HG02938 (cell line): Measurements from ENCODE around the gene CCT2.
A peak's percentile ranks its signal among the peaks of the same experiment; 100 is the strongest.

Experiments used
- ATAC-seq: cut with Tn5 transposase; IDR thresholded peaks from one replicate; pipeline ENCODE4 v1.9.1; 2021; ENCODE audit warnings: mild to moderate bottlenecking, moderate library complexity; ENCODE audit not compliant: unreplicated experiment

CCT2 gene

DNA sequence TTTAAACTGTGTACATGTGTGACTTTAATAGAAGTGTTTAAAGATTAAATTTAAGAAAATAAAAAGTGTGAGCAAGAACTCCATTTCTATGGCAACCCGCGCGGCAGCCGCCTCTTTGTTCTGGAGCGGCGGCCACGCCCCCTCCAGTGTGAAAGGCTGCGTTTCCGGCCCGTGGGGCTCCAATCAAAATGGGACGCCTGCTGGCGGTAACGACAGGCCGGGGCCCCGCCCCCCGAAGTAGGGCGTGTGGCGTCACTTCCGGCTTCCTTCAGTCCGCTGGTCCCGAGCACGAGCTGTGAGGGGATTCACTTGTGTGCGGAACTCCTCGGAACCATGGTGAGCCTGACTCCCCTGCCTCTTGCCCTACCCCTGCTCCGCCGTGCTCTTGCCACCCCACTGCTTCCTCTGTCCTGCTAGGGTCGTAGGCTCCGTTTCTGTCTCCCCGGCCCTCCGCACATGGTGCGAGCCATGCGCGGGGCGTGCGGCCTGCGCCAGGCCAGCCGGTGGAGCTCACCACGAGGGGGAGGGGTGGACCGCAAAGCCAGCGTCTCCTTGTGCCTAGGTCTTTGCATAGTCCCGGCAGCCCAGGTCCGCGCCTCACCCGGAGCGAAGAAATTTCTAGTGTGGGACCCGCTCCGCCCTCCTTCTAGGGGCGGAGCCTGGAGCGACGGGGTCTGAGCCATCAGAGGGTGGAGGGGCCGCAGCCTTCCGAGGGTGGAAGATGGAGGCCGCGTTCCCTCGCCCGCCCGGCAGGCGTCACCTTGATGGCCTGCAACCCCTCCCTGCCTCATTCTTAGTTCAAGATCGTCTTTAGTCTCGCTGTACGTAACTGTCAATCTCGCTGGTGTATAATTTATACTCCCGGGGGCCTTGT lies at the start of gene CCT2:
Gene CCT2, plus strand, starts transcription at position 271 of the 874 bp plus-strand sequence. Its CDS starts 63 bp downstream, at position 334.
- ATAC-seq: peak; percentile 91

DNA sequence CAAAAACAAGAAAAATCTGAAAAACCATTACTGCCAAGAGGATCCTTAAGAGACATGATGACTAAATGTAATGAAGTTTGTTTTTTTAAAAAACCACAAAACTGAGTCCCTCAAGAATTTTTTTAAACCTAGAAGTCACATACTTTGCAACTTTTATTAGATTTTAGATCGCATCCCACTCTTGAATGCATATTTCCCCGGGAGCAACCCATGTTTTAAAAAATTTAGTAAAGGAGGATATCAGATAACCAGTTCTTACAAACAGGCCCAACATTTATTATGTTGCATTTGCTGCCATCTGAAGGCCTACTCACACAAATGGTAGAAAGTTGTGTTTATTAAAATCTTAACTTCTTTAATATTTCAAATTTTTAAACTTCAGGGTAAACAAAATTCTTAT lies 44.3 kb upstream of the CCT2 start:
- no peak for ATAC-seq

DNA sequence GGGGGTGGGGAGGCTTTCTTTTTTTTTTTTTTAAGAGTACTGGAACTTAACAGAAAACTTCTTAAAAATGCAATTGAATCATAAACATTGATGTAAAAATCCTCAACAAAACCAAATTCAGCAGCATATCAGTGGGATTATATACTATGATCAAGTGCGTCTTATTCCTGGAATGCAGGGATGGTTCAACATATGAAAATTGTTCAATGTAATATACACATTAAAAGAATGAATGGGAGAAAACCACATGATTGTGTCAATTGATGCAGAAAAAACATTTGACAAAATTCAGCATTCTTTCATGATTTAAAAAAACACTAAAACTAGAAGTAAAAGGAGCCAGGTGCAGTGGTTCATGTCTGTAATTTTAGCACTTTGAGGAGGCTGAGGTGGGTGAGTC lies 41.2 kb upstream of the CCT2 start:
- no peak for ATAC-seq

DNA sequence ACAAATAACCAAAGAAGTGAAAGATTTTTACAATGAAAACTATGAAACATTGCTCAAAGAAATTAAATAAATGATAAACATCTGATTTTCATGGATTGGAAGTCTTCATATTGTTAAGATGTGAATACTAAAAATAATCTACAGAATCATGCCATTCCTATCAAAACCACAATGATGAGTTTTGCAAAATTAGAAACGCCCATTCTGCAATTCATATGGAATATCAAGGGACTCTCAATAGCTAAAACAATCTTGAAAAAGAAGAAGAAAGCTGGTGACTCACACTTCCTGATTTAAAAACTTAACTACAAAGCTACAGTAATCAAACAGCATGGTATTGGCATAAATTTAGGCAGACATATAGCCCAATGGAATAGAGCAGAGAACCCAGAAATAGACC lies 40.2 kb upstream of the CCT2 start:
- no peak for ATAC-seq

DNA sequence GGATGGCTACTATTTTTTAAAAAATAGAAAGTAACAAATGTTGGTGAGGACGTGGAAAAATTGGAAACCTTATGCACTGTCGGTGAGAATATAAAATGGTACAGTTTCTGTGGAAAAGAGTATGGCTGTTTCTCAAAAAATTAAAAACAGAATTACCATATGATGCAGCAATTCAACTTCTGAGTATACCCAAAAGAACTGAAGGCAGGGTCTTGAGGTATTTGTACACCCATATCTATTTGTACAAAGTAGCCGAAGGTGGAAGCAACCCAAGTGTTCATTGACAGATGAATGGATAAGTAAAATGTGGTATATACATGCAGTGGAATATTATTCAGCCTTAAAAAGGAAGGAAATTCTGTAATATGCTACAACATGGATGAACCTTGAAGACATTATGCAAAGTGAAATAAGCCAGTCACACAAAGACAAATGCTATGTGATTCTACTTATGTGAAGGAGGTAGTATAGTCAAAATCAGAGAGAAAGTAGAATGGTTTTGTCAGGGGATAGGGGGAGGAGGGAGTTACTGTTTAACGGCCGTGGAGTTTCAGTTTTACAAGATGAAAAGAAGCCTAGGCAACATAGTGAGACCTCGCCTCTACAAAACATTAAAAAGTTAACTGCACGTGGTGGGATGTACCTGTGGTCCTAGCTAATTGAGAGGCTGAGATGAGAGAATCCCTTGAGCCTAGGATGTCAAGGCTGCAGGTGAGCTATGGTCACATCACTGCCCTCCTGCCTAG lies 38.4 kb upstream of the CCT2 start:
- peak; percentile 92 for ATAC-seq

DNA sequence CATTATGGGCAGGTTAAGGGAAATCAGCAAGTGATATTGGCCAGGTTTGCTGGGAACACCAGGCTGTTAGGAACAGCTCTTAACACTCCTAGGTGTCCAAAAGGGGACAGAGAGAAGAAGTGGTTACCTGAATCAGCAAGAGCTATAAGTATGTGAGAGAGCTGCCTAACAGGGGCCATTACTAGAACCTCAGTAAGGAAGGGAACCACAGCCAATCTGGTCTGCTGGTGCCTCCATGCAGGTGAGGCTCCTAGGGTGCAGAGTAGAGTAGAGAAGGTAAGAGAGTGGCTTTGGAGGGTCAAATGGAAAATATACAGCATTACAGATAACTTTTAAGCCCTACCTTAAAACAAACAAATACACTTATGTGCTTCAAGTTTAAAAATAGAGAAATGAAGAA lies 36.6 kb upstream of the CCT2 start:
- ATAC-seq: no peak

DNA sequence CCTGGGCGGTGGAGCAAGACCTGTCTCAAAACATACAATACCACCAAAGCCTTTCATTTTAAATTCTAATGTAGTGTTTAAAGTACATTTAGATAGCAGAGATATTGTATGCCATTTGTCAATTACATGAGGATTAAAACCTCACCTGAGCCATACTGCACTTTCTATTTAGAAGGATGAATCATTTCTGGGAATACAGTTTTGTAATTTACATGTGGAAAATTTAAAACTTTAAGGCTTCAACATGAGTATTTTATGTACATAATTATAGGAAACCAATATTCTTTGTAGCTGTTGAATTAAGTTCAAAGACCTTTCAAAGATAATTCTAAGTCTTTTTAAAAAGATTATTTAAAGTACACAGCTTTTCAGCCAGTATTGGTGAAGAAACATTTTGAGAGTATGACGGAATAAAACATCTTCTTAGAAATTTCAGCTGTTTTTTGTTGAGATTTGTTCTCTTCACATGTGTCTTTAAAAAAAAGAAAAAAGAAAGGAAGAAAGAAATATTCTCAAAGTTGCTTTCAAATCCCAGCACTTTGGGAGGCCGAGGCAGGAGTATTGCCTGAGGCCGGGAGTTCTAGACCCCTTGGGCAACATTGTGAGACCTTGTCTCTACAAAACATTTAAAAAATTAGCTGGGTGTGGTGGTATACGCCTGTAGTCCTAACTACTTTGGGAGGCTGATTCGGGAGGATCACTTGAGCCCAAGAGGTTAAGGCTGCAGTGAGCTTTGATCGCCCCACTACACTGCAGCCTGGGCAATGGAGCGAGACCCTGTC lies 34.5 kb upstream of the CCT2 start:
- ATAC-seq: no peak

DNA sequence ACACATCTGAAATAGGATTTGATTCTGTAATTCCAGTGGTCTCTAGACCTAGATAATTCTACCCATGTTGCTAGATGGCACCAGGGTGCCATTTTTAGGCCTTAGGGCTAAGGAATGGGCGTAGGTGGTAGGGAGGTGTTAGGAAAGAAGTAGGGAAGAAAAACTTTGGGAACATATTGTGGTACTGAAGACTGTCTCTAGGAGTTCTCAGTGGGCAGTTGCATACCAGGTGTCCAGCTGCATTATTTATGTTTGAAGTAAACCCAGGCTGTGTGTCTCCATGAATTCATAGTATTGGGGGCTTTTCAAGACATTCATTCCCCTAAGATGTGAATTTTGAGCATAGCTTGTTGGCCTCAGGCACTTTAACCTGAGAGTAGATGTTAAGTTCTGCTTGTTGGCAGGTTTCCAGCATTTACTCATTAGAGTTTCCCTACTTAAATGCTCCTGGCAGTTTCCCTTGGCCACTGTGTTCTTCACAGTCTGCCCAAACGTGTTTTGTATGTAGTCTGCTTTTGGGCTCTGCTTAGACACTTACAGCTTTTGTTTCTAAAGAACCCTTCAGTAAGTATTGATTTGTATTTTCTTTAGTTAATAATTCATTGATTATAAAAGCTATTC lies 31.5 kb upstream of the CCT2 start:
- ATAC-seq: no peak

DNA sequence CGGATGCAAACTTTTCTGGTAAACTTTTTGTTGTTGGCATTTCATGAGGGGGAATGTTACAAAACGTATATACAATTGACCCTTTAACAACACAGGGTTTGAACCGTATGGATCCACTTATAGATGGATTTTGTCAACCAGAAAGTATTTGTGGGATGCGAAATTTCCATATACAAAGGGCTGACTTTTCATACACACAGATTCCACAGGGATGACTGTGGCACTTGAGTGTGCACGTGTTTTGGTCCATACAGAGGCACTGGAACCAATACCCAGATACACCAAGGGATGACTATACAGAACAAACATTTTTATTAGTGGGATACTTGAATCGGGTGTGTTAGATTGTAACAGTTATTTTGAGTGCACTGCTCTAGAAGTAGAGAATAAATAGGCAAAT lies 29.8 kb upstream of the CCT2 start:
- ATAC-seq: no peak

DNA sequence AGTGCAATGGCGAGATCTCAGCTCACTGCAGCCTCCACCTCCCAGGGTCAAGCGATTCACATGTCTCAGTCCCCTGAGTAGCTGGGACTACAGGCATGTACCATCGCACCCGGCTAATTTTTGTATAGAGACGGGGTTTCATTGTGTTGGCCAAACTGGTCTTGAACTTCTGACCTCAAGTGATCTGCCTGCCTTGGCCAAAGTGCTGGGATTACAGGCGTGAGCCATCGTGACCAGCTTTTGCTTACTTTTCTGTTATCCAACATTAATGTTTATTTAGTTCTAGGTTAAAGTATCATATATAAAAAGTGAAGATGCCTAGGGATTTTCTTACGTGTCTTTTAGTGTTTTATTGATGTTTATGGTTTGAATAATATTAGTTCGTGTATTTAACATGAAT lies 28.9 kb upstream of the CCT2 start:
- ATAC-seq: no peak

DNA sequence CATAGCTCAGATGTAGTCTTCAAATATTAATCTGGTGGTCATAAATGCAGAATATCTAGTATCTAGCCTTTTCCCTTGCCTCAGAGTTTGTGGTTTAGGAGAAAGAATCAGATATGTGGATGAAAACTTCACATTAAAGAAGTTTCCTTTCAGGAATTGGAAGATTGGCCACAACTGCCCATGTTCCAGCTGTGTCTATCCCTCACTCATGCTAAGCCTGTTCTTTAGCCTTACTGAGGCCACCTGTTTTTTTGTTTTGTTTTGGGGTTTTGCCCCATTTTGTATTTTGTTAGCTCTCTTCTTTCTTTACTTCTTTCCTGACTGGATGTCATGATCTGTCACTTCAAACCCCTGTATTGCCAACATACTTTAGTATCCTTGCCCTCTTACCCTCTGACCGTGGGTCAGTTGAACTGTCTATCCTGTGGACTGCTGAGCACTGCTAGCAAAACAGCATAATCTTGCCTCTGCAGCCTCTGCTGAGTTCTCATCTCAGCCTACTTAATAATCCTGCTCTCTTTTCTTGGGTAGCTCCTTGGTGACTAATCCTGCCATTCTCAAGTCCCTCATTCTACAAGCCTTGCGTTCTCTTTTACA lies 22.0 kb upstream of the CCT2 start:
- ATAC-seq: no peak

DNA sequence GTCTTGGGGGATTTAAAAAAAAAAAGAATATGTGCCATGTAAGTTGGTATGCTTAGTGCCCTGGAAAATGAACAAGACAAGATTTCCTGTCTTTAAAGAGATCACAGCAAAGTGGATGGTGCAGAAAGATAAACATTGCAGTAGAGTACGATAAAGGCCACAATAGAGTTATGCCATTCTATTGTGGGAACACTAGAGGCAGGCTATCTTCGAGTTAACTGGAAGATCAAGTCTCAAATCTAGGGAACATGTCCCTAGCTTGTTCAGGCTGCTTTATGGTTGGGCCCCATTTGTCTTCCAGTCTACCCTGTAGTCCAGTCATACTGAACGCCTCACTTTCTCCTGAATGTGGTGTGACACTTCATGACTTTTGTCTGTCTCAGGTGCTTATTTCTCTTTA lies 18.7 kb upstream of the CCT2 start:
- no peak for ATAC-seq

DNA sequence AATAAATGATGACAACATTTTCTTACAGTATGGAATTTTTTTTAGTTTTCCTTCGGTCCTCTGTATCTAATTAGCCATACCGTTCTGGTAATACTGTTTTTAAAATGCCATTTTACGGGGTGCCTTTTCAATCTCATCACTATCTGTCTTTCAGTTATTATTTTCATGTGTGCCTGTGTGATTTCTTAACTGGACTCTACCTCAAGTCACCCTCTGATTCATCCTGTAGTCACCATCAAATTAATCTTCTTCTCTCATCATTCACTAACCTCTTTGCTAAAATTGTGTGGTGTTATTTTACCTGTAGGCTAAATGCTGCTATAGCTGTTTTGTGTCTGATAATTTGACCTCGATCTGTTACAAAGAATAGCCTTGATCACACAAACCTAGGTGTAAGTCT lies 16.0 kb upstream of the CCT2 start:
- ATAC-seq: no peak

DNA sequence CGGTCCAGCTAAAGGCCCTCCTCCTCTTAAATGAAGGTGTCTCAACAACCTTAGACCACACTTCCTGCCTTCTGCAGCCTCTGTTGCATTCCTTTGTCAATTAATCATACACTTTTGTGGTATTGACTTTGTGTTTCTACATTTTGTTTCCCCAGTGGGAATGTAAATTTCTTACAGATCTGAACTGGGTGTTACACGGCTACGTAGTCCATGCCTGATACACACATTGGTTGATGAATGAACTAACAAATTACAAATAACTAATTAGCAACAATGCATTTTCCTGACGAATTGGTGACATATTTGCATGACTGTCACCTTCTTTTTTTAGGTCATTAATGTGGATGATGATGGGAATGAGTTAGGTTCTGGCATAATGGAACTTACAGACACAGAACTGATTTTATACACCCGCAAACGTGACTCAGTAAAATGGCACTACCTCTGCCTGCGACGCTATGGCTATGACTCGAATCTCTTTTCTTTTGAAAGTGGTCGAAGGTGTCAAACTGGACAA lies 15.2 kb upstream of the CCT2 start:
- ATAC-seq: no peak

DNA sequence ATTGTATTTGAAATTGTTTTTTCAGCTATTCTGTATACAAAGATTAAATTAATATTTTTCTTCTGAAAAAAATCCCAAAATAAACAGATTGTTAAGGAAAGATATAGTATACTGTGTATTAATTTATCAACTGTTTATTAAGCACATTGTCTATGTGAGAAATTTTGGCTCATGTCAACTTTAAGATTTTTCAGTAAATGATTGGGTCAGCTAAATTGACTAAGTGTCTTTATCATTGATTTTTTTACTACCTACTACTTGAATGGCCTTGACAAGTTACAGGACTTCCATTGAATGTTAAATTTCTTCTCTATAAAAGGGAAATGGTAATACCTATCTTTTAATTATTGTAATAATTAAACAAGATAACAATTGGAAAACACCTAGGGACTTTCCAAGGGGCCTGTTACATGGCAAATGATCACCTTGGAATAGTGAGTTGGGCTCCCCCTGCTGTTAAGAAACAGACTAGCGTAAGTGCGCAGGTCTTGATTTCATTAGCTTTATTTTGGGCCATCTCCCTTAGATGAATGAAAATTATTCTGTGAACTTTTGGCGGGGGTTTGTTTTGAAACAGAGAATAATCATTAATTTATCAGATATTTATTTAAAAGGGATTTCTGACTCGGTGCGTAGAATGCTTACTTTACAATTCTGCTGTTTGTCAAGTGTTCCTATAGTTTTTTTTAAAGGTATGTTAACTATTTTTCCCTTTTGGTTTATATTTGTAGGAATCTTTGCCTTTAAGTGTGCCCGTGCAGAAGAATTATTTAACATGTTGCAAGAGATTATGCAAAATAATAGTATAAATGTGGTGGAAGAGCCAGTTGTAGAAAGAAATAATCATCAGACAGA lies 14.5 kb upstream of the CCT2 start:
- ATAC-seq: peak; percentile 92

DNA sequence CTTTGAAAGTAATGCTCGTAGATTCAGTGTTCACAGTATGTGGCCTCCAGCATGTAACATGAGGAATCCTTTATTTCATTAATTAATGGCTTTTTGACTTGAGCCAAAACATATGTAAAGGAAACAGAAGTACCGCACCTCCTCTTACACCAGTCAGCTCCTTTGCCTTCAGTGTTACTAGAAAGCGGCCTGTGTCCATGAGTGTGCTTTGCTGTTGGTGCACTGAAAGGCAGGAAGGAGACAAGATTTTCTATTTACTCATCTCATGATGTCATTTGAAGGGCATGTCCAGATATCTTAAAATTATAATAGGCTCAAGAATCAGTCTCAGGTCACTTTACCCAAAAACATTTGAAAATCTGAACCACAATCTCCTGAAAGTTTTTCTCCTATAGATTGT lies 9.9 kb upstream of the CCT2 start:
- ATAC-seq: no peak

DNA sequence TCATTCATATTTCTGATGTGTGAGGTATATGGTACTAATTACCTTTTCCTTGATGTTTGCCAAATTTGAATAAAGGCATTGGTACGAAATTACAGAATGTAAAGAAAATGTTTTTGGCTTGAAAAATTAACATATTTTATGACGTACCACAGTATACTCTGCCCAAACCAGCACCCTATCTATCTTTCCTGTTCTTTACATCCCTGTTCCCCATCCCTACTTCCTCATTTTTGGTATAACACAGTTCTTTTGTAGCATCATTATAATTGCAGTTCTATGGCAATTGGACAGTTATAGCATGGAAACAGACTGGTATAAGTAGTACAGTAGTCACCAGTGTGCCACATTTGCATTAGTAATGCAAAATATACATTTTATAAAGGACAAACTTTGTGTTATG lies 7.0 kb upstream of the CCT2 start:
- no peak for ATAC-seq

DNA sequence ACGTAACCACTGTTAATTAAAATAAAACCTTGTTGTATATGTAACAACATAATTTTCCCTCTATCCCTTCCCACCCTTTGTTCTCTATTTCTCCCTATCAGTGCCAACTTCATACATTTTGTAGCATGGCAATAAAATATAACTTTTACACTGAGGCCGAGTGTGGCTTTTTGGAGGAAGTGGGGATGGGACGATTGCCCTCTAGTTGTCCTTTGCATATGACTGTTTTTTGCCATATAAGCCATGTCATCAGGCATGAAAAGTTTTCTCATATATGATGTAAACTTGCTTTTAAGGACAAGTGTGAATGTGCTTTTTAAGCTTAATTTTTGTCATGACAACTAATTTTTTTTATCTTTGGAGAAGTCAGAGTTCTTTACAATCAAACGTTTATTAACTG lies 6.2 kb upstream of the CCT2 start:
- ATAC-seq: no peak

DNA sequence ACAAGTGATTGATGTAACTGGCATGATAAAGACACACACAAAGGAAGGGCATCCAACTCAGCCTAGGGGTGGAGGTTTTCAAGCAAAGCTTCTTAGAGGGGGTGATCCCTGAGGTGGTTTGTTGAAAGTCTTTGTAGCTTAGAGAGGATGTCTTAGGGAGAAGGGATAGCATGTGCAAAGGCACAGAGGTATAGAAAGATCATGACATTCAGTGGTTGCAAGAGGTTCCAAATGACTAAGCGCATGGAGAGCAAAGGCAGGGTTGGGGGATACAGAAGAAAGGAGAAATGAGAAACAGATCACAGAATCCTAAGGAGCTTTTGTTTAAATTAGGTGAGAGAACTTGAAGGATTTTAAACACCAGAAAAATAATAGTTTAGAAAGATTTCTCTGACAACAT lies 5.2 kb upstream of the CCT2 start:
- no peak for ATAC-seq

DNA sequence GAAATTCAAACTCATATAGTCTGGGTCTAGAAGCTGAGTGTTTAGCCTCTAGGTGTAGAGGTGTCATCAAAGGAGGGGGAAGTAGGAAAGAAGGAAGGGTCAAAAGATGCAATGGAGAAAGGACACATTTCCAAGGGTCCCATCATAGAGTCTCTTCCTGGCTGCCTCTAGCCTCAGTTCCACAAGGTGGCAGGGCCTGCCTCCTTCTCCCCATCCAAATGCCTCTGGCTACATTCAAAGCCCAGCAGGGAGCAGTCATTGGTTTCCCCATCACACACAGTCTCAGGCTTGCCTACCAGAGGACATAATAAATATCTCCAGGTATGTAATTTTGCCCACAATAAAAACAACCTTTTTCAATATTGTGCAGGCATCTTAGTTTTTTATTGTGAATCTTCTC lies 2.1 kb upstream of the CCT2 start:
- no peak for ATAC-seq
